K562 (cell line): ENCODE results near the gene PTRH2. TPM values are rescaled to one million over a fixed set of nuclear protein-coding genes. Genes with fewer than 3 reads are reported as not detected.

Experiments
- ATAC-seq: fragments of 200-7000 bp; cut with Tn5 transposase; 3 replicates; pipeline ENCODE4 v1.9.1; 2020; ENCODE audit warnings: moderate library complexity
- BruUV-seq: library from RNA; stranded (reverse); fragments of 400-500 nt; replicated peaks from 2 replicates; lab custom pipeline; 2021; lab: Mats Ljungman, UMichigan
- CTCF ChIA-PET: fragments of 300-600 bp; formaldehyde crosslinking; extraction: SDS; loops from one replicate; lab custom pipeline; 2021; ENCODE audit warnings: low intra/inter-chr PET ratio; lab: Yijun Ruan, JAX
- POLR2A ChIA-PET: fragments of 300-600, 350-650 bp; sonication (Branson Sonifier 250); formaldehyde crosslinking; extraction: SDS; loops from one replicate; lab custom pipeline; 2021; ENCODE audit warnings: antibody characterized with exemption, inconsistent platforms; lab: Yijun Ruan, JAX
- DNase-seq, 4 experiments: peaks; one replicate each; pipeline versions ENCODE4 v3.0.0 to v3.0.0-alpha.2; 2011 to 2018; ENCODE audit warnings: low spot score in 3 of 4, mixed read lengths in 3 of 4; ENCODE audit errors: extremely low read depth in 1 of 4
- FAIRE-seq: peaks from 2 replicates; lab custom pipeline; 2011; peaks lifted over from hg19 to GRCh38; lab: Jason Lieb, UNC
- H2AFZ ChIP-seq: 2 replicates; pipeline ENCODE4 v1.6.0; 2011; ENCODE audit warnings: low read depth, low read length, control low read depth, inconsistent platforms
- H3K27ac ChIP-seq: fragments of 200-600 bp; 3 replicates; pipeline ENCODE4 v1.8.0; 2011; ENCODE audit warnings: low read depth, mild to moderate bottlenecking, control low read depth, inconsistent platforms, low read length, moderate library complexity, mixed read lengths; ENCODE audit errors: extremely low read depth
- H3K27me3 ChIP-seq, 2 experiments: fragments of 300-600 bp in 1 of 2; 2 replicates in 1 of 2; 3 replicates in 1 of 2; pipeline versions ENCODE4 v1.6.0 to v1.8.0; 2011; ENCODE audit warnings: inconsistent platforms in 2 of 2, low read length in 2 of 2, mild to moderate bottlenecking in 1 of 2, mixed read lengths in 1 of 2, moderate library complexity in 1 of 2; ENCODE audit not compliant: control insufficient read depth in 2 of 2, insufficient read depth in 2 of 2
- H3K36me3 ChIP-seq: fragments of 300-600 bp; 3 replicates; pipeline ENCODE4 v1.8.0; 2011; ENCODE audit warnings: mild to moderate bottlenecking, low read length, inconsistent platforms; ENCODE audit not compliant: control insufficient read depth, insufficient read depth
- H3K4me1 ChIP-seq, 2 experiments: fragments of 200-600 bp in 1 of 2; replicated peaks in 1 of 2; 2 replicates in 1 of 2; 3 replicates in 1 of 2; pipeline versions ENCODE4 v1.5.1 to v1.8.0; 2011; ENCODE audit warnings: inconsistent platforms in 2 of 2, low read length in 2 of 2, mild to moderate bottlenecking in 1 of 2, mixed read lengths in 1 of 2, moderate library complexity in 1 of 2; ENCODE audit not compliant: control insufficient read depth in 2 of 2, insufficient read depth in 2 of 2
- H3K4me2 ChIP-seq: 2 replicates; pipeline ENCODE4 v1.6.1; 2011; ENCODE audit warnings: low read length, control low read depth, inconsistent platforms, mixed read lengths; ENCODE audit not compliant: insufficient read depth
- H3K4me3 ChIP-seq: fragments of 200-600 bp; sonication (generic), shearing (Covaris generic); 2 replicates; pipeline ENCODE4 v1.5.1; 2016; ENCODE audit warnings: control low read depth, inconsistent platforms
- H3K79me2 ChIP-seq: fragments of 200-600 bp; 3 replicates; pipeline ENCODE4 v1.8.0; 2011; ENCODE audit warnings: low read length, inconsistent platforms; ENCODE audit not compliant: control insufficient read depth, insufficient read depth
- H3K9ac ChIP-seq, 2 experiments: 2 replicates each; pipeline versions ENCODE4 v1.6.0 to v1.6.1; 2011; ENCODE audit warnings: low read depth in 2 of 2, low read length in 2 of 2, control low read depth in 1 of 2, inconsistent platforms in 1 of 2, mild to moderate bottlenecking in 1 of 2, mixed read lengths in 1 of 2; ENCODE audit not compliant: insufficient read depth in 1 of 2
- H3K9me1 ChIP-seq: one replicate; pipeline ENCODE4 v1.6.0; 2011; ENCODE audit warnings: inconsistent platforms, mild to moderate bottlenecking, low read length, moderate library complexity; ENCODE audit not compliant: control insufficient read depth, insufficient read depth
- H3K9me3 ChIP-seq: replicated peaks from 2 replicates; pipeline ENCODE4 v1.5.1; 2011; ENCODE audit warnings: low read depth, low read length, inconsistent platforms; ENCODE audit not compliant: control insufficient read depth, insufficient read depth
- H4K20me1 ChIP-seq: replicated peaks from 2 replicates; pipeline ENCODE4 v1.6.1; 2011; ENCODE audit warnings: low read length, inconsistent platforms, mixed read lengths; ENCODE audit not compliant: control insufficient read depth, insufficient read depth
- CAMTA2 ChIP-seq: fragments of 250-450 bp; sonication (Bioruptor Pico); conservative IDR thresholded peaks from 2 replicates; pipeline ENCODE4 v1.5.1; 2022
- FOSL1 ChIP-seq: fragments of 200-800 bp; sonication (Bioruptor generic); conservative IDR thresholded peaks from 2 replicates; pipeline ENCODE4 v1.6.1; 2016; ENCODE audit warnings: missing genetic modification characterization, missing compliant biosample characterization
- HDAC2 ChIP-seq: fragments of 450-650 bp; IDR thresholded peaks from 2 replicates; pipeline ENCODE4 v1.6.1; 2016; ENCODE audit warnings: mild to moderate bottlenecking
- NUFIP1 ChIP-seq: fragments of 450-650 bp; IDR thresholded peaks from 2 replicates; pipeline ENCODE4 v1.6.1; 2018; ENCODE audit not compliant: partially characterized antibody
- PHB ChIP-seq: fragments of 250-450 bp; sonication (Bioruptor Pico); IDR thresholded peaks from 2 replicates; pipeline ENCODE4 v1.5.0; 2021
- THRAP3 ChIP-seq: fragments of 450-650 bp; IDR thresholded peaks from 2 replicates; pipeline ENCODE4 v1.6.1; 2016; ENCODE audit warnings: mild to moderate bottlenecking, inconsistent platforms, borderline replicate concordance
- TRIM28 ChIP-seq: fragments of 450-650 bp; IDR thresholded peaks from 2 replicates; pipeline ENCODE4 v1.6.1; 2017
- ZBTB26 ChIP-seq: fragments of 450-650 bp; formaldehyde crosslinking; IDR thresholded peaks from 2 replicates; pipeline ENCODE4 v1.4.0; 2022; ENCODE audit warnings: missing genetic modification characterization
- ZC3H11A ChIP-seq: IDR thresholded peaks from 2 replicates; pipeline ENCODE4 v1.6.1; 2012; ENCODE audit warnings: low read depth, low read length, improper control_type of control experiment
- ZEB2 ChIP-seq: fragments of 450-650 bp; IDR thresholded peaks from 2 replicates; pipeline ENCODE4 v1.6.1; 2016
- ZNF316 ChIP-seq: fragments of 450-650 bp; IDR thresholded peaks from 2 replicates; pipeline ENCODE4 v1.6.1; 2016
- WGBS: fragments of 100-300 bp; shearing (Covaris generic); methylation state at CpG from one replicate; pipeline ENCODE4 v1.1.6; 2016; ENCODE audit warnings: low coverage, mixed read lengths; ENCODE audit not compliant: insufficient coverage; ENCODE audit errors: missing lambda C conversion rate; 5-methylcytosine and 5-hydroxymethylcytosine counted together
- in situ Hi-C: fragments of 300-500 bp; cut with MboI; formaldehyde crosslinking; loops from 4 replicates; pipeline ENCODE4 v1.15.0; 2018; ENCODE audit warnings: inconsistent platforms, mixed read lengths
- intact Hi-C: fragments of 100-400 bp; cut with micrococcal nuclease; formaldehyde crosslinking; loops from 2 replicates; pipeline ENCODE4 v1.14.2; 2022
- polyA plus RNA-seq, 8 experiments: library from polyadenylated mRNA; depleted of rRNA in 4 of 8; stranded (reverse) in 5 of 8; unstranded in 3 of 8; fragments of >200 nt; fragmentation: Nextera tagmentation in 2 of 8; fragmentation: Illumina TruSeq in 1 of 8; extraction: Ambion mirVana in 2 of 8; extraction: Trizol in 1 of 8; gene quantifications; 2 replicates each; pipeline versions ENCODE4 v1.2.1 to v1.2.3, GENCODE V29; 2011 to 2014; ENCODE audit warnings: inconsistent platforms in 1 of 8, missing spikeins in 1 of 8
- total RNA-seq, 7 experiments: library from RNA; depleted of rRNA in 6 of 7; stranded (reverse); fragments of >200 nt in 6 of 7; fragmentation: Illumina TruSeq in 2 of 7; extraction: Trizol in 2 of 7; gene quantifications; 2 replicates each; pipeline versions ENCODE4 v1.2.1 to v1.2.3, GENCODE V29; 2011 to 2021; ENCODE audit warnings: low replicate concordance in 1 of 7
- TF ChIP-seq, protein P1 (sequence below), 2 experiments: IDR thresholded peaks in 1 of 2; conservative IDR thresholded peaks in 1 of 2; 2 replicates each; pipeline ENCODE4 v1.6.1; 2016; ENCODE audit warnings: low read depth in 2 of 2, mild to moderate bottlenecking in 1 of 2, missing compliant biosample characterization in 1 of 2, missing genetic modification characterization in 1 of 2, moderate library complexity in 1 of 2
- TF ChIP-seq, protein P2 (sequence below): fragments of 250-450 bp; sonication (Bioruptor Pico); IDR thresholded peaks from 2 replicates; pipeline ENCODE4 v1.8.0; 2022; ENCODE audit warnings: moderate library complexity, mild to moderate bottlenecking, inconsistent platforms

Gene PTRH2
- total and polyA plus RNA-seq, 9 of the 15 experiments (the other 6 are each of a cell fraction or from before 2014, with no cell fraction given): 53.1 to 210 (median 126) TPM

- Histone ChIP-seq H2AFZ (no peak overlapping the region), H3K79me2 (peaks cover 93% of the 10 kb centered on the region), H3K9me1 (no peaks in the 10 kb centered on the region), H3K9me3 (no peaks in the 10 kb centered on the region), H3K4me1 (peaks cover 7 to 12% of the 10 kb centered on the region in 2 experiments; a peak in 3 of 5 replicates), H3K27me3 (no peaks in the 10 kb centered on the region), H3K27ac (0 out of 3 replicates have a peak overlapping the region, but pooled peaks have one; percentile 10), H3K4me2 (no peak overlapping the region), H3K9ac (no peak overlapping the region), H4K20me1 (no peaks in the 10 kb centered on the region), H3K36me3 (peaks cover 4% of the 10 kb centered on the region; the same call in 1 of the 3 replicates), H3K4me3 (no peak overlapping the region)
- FAIRE-seq: no peak
- intact Hi-C loops: no loop called here
- ATAC-seq: no peak
- ChIA-PET POLR2A (no interaction called here), CTCF (no interaction called here)
- TF ChIP-seq CAMTA2 (CRISPR knock-in tag): no peak
- no peak for TF ChIP-seq TRIM28
- TF ChIP-seq THRAP3: no peak
- no peak for TF ChIP-seq HDAC2
- in situ Hi-C loops: no loop called here
- 72% methylated on average over 2 of the region's 2 CpGs for WGBS
- no peak for DNase-seq
- no TSS peak for BruUV-seq
Observed at GRCh38 chr17:59714255-59714654, 7.0 kb upstream of the PTRH2 start.

- peaks cover 96% of the 10 kb centered on the region for H3K79me2 ChIP-seq
- ATAC-seq (peak; percentile 36; the same call in 2 of the 3 replicates), DNase-seq (no peak), FAIRE-seq (no peak)
- no peak overlapping the region for H3K4me3 ChIP-seq
- H3K9ac ChIP-seq: no peak overlapping the region
- H3K4me1 ChIP-seq: peaks cover 7 to 12% of the 10 kb centered on the region in 2 experiments; a peak in 3 of 5 replicates
- in situ Hi-C loops (no loop called here), intact Hi-C loops (no loop called here)
- no peak overlapping the region for H3K4me2 ChIP-seq
- BruUV-seq: no TSS peak
- H3K36me3 ChIP-seq: peaks cover 4% of the 10 kb centered on the region; the same call in 1 of the 3 replicates
- H3K27ac ChIP-seq: no peak overlapping the region
- H3K9me1 ChIP-seq: no peaks in the 10 kb centered on the region
- no peak overlapping the region for H2AFZ ChIP-seq
- peaks cover under 1% of the 10 kb centered on the region; the same call in 1 of the 2 replicates for H4K20me1 ChIP-seq
- no peaks in the 10 kb centered on the region for H3K27me3 ChIP-seq
- no peaks in the 10 kb centered on the region for H3K9me3 ChIP-seq
- ChIA-PET POLR2A (interaction anchor here (0.6 kb wide), 1 partner anchor 159 kb away, joined by 3 read pairs; no protein-coding TSS in a partner anchor), CTCF (no interaction called here)
- 85% methylated on average over 1 of the region's 2 CpGs for WGBS
- TF ChIP-seq, protein P1, sequence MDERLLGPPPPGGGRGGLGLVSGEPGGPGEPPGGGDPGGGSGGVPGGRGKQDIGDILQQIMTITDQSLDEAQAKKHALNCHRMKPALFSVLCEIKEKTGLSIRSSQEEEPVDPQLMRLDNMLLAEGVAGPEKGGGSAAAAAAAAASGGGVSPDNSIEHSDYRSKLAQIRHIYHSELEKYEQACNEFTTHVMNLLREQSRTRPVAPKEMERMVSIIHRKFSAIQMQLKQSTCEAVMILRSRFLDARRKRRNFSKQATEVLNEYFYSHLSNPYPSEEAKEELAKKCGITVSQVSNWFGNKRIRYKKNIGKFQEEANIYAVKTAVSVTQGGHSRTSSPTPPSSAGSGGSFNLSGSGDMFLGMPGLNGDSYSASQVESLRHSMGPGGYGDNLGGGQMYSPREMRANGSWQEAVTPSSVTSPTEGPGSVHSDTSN (CRISPR knock-in tag; IDR thresholded peaks at IDR 0.05; ENCODE audit: low read depth): no peak
- TF ChIP-seq, protein P1 (tag; conservative IDR thresholded peaks at IDR 0.05; ENCODE audit: low read depth): 0 out of 2 replicates have a peak, but pooled peaks have one; percentile 12
- TF ChIP-seq, protein P2, sequence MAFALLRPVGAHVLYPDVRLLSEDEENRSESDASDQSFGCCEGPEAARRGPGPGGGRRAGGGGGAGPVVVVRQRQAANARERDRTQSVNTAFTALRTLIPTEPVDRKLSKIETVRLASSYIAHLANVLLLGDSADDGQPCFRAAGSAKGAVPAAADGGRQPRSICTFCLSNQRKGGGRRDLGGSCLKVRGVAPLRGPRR (CRISPR knock-in tag): no peak
- TF ChIP-seq ZBTB26 (CRISPR knock-in tag) (no peak), NUFIP1 (no peak), FOSL1 (tag) (peak; percentile 50; the same call in 1 of the 2 replicates), TRIM28 (0 out of 2 replicates have a peak, but pooled peaks have one; percentile 32), ZEB2 (peak; percentile 49; the same call in 1 of the 2 replicates), ZNF316 (0 out of 2 replicates have a peak, but pooled peaks have one; percentile 24), ZC3H11A (no peak), PHB (CRISPR knock-in tag) (no peak)
Observed at GRCh38 chr17:59712862-59713261, 5.6 kb upstream of the PTRH2 start.
